ENCODE measurements around the gene ZBTB18.
"Not testable (repeated sequence)": the region's sequence is repeated elsewhere in the genome, so short reads cannot be mapped to it uniquely, and the experiment has no call there.

Gene ZBTB18
- long read RNA-seq, donor 1, partial matches to known transcripts: 0 of 4 reads
- long read RNA-seq, donor 1, other reads (novel, unspliced or antisense): 0 of 4 reads
- long read RNA-seq, donor 2, partial matches to known transcripts: 0 of 2 reads
- long read RNA-seq, donor 2, other reads (novel, unspliced or antisense): 0 of 2 reads
- long read RNA-seq, donor 3, partial matches to known transcripts: 0 of 3 reads
- long read RNA-seq, donor 3, other reads (novel, unspliced or antisense): 0 of 3 reads
- long read RNA-seq, donor 4, partial matches to known transcripts: 0 of 4 reads
- long read RNA-seq, donor 4, other reads (novel, unspliced or antisense): 0 of 4 reads
- long read RNA-seq, donor 5, partial matches to known transcripts: 0 of 3 reads
- long read RNA-seq, donor 5, other reads (novel, unspliced or antisense): 0 of 3 reads
- long read RNA-seq, donor 6, partial matches to known transcripts: 0 of 4 reads
- long read RNA-seq, donor 6, other reads (novel, unspliced or antisense): 0 of 4 reads
- long read RNA-seq, donor 7, transcript ZBTB18-202 (2 exons, 3,740 nt): major isoform, 6 of 13 reads
- long read RNA-seq, donor 7, partial matches to known transcripts: 7 of 13 reads
- long read RNA-seq, donor 7, other reads (novel, unspliced or antisense): 0 of 13 reads
- long read RNA-seq, donor 8, partial matches to known transcripts: 0 of 1 reads
- long read RNA-seq, donor 8, other reads (novel, unspliced or antisense): 0 of 1 reads

DNA sequence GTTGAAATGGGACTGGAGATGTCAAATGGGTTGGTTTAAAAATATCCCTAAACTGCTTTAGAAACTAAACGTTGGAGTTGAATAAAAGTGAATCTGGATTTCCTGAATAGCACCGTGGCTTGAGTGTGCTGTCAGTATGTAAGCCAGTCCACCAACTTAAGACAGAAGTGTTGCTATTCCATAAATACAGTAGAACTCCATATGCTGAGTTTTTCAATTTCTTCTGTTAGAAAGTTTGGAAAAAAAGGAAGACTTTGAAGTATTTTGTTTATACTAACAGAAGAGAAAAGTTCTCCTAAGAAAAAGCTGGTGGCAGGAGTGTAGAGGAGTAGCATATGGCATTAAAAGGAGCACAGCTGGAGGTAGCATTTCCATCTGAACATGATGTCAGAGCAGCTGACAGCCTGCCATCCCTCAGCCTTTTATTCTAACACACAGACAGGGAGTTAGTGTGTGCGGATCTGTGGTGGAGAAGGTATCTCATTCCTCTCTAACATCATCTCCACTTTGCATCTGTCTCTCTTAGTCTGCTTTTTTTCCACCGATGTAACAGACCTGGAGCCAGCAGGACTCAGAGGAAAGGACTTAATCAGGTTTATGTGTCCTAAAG, at the start of gene ZBTB18:
Gene ZBTB18 (plus strand): TSS at position 449 of the 610 bp plus-strand sequence. CDS start 149 bp downstream, at position 598.
- DNase-seq: no peak

DNA sequence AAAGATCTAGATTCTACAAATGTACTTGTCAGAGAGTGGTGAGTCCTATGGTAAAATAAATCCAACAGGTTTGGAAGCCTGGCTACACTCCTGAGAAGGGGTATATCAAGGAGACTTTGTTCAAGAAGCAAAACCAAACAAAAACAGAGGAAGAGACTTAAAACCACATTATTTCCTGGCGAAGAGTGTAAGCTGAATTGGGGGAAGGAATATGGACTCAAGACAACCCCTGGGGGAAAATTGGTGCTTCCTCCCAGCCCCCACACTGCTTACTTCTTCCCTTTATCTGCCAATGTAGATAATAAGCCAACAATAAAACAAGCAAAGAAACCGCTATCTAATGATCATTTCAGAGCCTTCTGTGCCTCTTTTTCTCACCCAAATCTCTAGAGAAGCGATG, 48.4 kb upstream of the ZBTB18 start:
- DNase-seq: no peak

DNA sequence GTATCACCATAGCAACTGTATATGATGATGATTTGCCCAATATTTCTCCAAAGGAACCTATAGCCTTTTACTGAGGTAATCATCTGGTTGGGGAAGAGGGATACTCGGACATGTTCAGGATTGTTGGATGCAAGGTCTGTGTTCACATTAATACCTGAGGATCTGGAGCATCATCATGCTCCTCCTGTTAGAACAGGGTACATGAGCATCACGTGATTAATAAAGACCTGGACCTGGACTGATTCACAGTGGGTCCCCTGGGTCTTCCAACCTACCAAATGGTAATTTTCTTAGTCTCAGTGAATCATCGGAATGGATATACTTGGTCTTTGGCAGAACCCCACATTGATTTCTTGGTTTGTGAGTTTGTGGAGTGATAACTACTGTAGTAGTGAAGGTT, 45.6 kb upstream of the ZBTB18 start:
- no peak for DNase-seq

DNA sequence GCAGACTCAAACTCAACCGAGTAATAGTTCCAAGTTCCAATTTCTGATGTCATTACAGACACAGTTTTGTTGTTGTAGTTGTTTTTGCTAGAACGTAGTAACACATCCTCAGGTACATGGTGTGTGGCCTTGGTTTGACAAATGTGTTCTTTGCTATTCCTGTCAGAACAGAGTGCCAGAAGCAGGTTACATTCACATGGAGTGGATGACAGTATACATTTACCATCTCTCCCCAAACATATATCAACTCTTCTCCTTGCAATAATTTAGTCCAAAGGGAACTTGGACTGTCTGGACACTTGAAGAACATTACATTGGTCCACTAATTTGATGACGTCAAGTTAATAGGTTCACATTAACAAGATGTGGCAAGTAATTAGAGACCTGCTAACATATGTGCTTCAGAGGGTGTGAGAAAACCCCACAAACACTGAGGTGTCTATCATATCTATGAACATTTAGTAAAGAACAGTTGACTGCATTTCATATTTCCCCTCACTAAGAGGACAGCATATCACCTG, 44.6 kb upstream of the ZBTB18 start:
- DNase-seq: no peak

DNA sequence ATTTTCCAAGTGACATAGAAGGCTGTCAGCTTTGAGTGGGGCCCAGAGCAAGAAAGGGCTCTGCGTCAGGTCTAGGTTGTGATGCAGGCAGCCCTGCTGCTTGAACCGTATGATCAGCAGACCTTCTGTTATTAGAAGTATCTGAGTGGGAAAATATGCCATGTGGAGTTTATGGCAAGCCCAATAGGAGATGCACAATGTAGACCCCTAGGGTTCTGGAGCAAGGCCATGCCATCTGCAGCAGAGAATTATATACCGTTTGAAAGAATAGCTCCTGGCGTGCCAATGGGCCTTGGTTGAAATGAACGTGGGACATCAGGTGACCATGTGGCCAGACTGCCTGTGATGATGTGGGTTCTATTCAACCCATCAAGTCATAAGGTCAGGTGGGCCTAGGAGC, 44.1 kb upstream of the ZBTB18 start:
- no peak for DNase-seq

DNA sequence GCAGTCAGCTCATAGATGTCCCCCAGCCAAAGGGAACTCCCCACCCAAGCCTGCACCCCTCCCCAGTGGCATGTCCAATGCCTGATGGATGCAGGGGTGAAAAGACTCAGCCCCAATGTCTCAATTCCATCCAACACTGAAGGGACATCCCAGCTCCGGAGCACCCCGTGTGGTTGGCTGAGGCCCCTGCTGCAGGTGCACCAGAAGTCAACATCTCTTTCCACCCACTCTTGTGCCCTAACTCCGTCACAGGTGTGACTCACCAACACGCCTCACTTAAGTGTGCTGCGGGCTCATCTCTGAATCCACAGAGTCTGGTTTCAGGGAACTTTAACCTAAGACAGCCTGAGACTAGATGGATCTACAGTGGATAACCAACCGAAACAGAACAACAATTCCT, 40.9 kb upstream of the ZBTB18 start:
- DNase-seq: no peak

DNA sequence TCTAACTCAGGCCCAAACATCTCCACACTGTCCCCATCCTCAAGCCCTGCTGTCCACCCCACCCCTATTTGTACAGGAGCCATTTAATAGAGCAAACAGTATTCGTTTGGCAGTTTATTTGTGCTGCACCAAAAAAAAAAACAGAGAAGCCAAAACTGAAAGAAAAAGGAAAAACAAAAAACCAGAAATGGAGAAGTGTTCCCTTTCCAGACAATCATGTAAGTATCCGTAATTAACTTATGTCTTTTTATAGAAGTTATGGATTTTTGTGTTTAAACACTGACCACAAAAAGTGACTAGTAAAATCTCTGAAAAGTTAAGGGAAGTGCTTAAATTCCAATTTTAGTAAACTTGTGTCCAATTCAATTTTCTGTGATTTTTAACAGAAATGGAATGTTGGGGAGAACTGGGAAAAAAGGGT, 40.4 kb upstream of the ZBTB18 start:
- DNase-seq: no peak

DNA sequence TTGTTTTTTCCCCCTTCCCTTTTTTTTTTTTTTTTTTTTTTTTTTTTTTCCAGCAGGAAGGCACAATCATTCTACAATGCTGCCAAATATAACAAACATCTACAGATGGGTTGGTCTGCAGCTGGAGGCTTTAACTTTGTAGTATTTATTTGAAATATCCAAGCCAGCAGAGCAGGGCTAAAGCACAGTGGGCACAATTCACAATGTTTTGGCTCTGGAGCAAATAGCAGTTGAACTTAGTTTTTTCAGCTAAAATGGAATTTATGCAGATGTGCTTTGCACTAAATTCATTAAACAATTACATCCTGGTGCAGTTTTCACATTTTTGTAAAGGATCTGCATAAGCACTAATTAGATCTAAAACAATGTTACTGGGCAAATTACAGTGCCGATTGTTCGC, 39.8 kb upstream of the ZBTB18 start:
- no peak for DNase-seq

DNA sequence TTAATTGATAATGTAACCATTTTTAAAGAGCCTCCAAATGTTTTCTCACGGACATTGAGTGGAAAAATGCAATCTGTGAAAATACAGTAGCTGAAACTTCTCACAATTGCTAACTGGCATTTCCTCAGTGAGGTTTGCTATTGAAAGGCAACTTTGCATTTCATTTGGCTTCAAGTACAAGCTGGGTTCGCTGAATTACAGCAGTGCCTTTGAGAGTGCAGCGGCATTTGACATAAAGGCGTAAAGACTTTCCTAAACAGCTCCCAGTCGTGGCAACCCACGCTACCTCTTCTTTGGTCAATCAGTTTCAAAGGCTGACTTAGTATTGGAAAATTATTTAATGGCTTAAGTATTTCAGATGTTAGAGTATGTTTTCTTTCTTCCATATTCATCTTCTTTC, 39.3 kb upstream of the ZBTB18 start:
- no peak for DNase-seq

DNA sequence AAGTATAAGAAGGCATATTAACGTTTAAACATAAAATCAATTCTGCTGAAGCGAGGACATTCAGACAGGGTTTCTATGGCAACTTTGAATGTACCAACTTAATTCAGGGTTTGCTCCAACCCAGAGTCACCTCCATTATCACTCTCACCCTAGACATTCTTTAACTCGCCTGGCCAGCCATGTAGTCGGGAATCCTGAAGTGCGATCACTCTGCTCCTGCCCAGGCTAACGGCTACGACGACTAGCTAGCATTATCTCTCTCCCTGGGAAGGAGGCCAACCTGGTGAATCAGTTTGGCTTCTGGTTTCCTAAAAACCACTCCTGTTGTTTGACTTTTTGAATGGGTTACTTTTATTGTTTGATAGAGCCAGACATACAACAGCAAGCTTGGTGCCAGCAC, 38.9 kb upstream of the ZBTB18 start:
- no peak for DNase-seq

DNA sequence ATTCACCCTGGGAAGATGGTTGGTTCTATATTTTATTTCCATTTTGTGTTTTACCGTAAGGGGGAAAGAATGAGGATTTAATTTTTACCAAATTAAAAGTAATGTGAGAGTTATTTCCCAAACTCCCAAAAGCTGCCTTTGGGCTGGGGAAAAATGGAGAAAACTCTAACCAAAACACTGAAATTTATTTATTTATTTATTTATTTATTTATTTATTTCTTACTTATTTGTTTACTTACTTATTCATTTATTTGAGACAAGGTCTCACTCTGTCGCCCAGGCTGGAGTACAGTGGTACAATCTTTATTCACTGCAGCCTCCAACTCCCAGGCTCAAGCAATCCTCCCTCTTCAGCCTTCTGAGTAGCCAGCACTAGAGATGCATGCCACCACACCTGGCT, 38.0 kb upstream of the ZBTB18 start:
- DNase-seq: no peak

DNA sequence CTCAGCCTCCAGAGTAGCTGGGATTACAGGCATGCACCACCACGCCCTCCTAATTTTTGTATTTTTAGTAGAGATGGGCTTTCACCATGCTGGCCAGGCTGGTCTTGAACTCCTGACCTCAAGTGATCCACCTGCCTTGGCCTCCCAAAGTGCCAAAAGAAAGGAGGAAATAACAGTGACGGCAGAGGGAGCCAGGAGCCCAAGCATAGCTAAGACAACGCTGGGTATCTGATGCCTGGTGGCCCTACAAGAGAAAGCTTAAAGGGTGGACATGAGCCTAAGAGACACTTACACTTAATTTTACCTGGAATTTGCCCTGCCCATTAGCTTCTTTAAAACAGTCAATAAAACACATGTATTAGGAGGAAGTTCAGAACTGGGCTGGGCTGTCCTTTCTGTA, 36.2 kb upstream of the ZBTB18 start:
- not testable (repeated sequence) for DNase-seq

DNA sequence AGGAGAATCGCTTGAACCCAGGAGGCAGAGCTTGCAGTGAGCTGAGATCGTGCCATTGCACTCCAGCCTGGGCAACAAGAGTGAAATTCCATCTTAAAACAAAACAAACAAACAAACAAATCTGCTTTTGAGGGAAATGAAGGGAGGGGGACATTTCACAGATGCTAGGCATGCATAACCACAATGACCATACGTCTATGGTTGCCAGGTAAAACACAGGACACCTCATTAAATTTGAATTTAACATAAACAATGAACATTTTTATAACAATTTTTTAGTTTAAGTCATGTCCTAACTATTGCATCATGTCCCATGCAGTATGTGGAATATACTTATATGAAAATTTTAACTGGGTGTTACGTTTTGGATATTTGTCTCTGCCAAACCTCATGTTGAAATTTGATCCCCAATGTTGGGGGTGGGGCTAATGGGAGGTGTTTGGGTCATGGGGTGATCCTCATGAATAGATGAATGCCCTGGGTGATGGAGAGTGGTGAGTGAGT, 31.0 kb upstream of the ZBTB18 start:
- no peak for DNase-seq

DNA sequence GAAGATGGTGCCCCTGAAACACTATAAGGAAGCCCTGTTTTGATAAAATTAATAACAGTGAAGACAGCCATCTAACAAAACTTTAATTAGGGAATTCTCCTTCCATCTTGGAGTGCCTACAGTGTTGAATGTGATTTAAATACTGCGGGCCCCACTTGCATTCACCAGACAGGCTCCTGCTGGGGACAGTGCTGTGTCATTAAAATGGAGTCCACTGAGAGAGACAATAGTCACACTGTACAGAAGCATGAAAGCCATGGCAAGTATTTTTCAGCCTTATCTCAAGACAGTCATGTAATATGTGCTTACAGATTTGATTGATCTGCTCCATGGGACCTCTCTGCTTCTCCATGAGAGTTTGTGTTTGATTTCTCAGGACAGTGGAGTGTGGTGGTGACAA, 29.7 kb upstream of the ZBTB18 start:
- DNase-seq: no peak

DNA sequence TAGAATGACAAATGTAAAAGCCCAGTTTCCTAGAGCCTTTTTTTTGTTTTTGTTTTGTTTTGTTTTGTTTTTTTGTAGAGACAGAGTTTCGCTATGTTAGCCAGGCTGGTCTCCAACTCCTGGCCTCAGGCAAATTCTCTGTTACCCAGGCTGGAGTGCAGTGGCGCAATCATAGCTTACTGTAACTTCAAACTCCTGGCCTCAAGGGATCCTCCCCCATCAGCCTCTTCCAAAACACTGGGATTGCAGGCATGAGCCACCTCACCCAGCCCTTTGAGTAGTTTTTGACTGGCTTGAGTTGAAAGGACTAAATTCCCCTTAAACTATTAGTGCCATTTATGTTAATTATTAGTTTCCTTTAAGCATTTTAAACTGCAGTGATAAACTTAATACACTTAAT, 28.8 kb upstream of the ZBTB18 start:
- no peak for DNase-seq

DNA sequence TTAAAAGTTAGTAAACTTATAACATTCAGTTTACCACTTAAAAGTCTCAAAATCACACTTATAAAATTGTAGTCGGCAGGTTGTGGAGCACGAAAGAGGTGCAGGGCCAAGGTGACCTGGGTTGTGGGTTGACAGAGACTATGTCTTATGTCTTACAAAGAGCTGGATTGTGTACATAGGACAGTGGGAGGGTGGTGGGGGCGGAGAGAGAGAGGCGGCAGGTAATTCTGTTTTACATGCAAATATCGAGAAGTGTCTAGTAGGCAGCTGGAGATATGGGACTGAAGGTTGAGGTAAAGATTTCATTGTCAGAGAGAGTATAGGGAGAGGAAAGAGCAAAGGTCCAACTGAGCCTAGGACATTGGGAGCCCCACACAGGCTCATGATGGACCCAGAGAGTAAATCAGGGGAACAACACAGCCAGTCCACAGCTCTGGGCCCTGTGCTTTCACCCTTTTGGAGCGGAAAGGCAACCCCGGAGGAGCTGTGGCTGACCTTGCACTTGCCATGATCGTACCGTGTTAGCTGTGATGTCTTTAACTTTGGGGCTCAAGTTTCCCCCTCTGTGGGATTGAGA, 28.1 kb upstream of the ZBTB18 start:
- DNase-seq: no peak

DNA sequence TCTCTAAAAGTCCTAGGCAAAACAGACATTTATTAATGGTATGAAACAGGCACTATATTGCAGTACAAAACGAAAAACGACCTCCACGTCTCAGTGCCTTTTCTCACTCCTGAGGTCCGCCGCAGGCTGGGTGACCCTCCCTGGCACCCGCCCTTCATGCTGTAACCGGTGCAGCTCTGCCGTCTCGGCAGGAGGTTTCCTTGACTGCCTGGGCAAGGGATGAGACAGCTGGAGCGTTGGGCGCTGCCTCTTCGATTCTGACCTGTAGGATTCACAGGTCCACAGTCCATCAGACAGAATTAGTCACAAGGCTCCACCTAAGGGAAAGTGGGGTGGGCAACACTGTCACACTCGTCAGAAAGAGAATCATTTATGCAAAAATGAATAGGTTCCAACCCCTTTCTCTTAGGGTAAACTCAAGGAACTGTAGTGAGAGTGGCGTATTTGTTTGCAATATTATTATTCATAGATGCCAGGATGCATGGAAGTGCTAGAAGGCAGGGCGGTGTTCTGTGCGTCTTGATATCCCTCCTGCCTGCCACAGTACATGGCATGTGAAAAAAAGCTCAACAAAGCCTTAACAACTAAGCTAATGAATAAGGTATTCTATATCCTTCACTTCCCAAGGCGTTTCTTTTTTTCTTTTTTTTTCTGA, 23.5 kb upstream of the ZBTB18 start:
- no peak for DNase-seq

DNA sequence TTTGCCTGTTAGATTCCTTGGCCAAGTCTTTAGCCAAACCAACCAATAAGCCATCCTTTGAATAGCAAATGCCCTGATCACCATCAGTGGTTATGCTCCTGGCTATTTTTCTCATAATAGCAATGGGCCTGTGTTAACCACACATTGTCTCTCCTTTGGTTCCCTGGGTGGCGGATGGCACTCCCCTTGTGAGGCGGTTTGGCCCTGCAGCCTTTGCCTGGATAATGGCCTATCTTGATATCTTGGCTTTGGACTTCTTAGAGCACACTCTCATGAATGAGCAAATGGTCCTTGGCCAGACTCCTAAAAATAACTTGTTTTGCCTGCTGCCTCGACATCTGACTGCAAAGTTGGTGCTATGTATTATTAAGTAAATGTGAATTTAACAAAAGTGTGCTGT, 22.4 kb upstream of the ZBTB18 start:
- DNase-seq: no peak

DNA sequence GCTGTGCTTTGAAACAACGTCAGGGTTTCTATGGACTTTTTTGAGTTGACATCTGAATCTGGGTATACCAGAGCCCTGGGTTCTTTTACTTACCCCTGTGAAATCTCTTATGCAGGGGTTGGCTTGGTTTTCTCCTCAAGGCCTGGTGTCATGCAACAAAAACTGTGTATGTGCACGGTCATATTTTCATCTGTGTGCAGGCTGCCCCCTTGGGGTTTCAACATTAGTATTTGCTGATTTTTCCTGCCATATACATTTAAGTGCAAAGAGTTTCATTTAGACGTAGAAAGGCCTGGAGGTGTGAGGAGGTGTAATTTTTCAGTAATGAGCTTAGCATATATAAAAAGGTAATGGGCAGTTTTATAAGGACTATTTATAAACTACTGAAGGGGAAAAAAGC, 22.0 kb upstream of the ZBTB18 start:
- no peak for DNase-seq

DNA sequence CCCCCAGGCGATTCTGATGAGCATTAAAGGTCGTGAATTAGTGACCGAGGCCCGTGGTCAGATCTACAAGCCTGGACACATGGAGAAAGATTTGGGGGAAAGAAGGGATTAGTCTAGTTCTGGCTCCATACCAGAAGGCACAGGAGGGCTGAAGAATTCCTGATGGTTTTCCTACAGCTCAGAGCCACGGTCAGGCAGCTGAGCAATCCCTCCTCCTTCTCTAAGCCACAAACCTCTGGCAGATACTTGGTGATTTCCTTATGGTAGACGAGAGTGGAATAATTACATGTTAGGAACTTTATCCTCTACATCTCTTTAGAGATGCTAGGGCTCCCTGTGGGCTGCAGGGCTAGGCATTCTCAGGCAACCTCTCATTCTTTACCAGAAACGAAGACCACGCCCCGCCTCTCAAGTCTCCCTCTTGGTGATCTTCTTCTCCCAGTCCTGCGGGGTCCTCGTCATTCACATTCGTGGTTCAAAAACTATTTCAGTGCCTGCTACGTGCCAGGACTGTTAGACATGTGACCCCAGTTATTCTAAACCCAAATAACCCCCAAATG, 20.5 kb upstream of the ZBTB18 start:
- no peak for DNase-seq

DNA sequence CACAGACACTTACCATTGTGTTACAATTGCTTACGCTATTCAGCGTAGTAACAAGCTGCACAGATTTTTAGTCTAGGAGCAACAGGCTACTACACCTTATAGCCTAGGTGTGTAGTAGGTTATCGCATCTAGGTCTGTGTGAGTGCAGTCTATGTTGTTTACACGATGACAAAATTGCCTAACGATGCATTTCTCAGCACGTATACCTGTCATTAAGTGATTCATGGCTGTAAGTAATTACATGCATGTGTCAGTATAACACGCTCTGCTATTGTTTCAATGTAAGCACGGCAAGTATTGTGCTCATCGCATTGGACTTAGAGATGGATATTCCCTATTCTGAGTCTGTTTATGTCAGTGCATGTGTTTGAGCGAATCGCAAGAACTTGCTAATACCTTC, 15.7 kb upstream of the ZBTB18 start:
- DNase-seq: no peak

DNA sequence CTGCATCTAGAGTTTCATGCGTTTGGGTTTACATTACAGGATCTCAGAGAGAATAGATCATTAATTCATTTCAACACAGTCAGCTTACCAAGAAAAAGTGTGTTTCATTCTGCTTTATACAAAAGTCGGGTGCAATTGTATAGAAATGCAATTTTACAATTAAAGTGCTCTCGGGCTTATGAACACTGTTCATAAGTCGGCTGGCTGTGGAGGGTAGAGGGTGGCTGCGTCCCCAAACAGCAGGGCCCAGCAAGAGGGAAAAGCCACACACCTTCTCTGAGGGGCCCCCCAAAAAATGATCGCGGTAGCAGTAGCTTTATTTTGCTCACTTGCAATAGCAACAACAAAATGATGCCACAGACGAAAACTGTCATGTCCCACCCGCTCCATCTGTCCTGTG, 13.8 kb upstream of the ZBTB18 start:
- DNase-seq: no peak
